Mesodermal cell (in vitro differentiated cells): ENCODE results near the gene DENND11. TPM values are rescaled to one million over a fixed set of nuclear protein-coding genes. Genes with fewer than 3 reads are reported as not detected.

Source experiments
- H3K27ac ChIP-seq: 2 replicates; pipeline ENCODE4 v1.7.0; 2013; ENCODE audit warnings: mild to moderate bottlenecking, low read depth, low read length, moderate library complexity; ENCODE audit not compliant: severe bottlenecking
- H3K36me3 ChIP-seq: 2 replicates; pipeline ENCODE4 v1.7.1; 2013; ENCODE audit warnings: mild to moderate bottlenecking, low read length, moderate library complexity; ENCODE audit not compliant: control insufficient read depth, insufficient read depth
- H3K4me1 ChIP-seq: one replicate; pipeline ENCODE4 v1.7.1; 2013; ENCODE audit warnings: mild to moderate bottlenecking, low read length; ENCODE audit not compliant: insufficient read depth, control insufficient read depth, poor library complexity, severe bottlenecking
- H3K4me3 ChIP-seq: 2 replicates; pipeline ENCODE4 v1.7.0; 2013; ENCODE audit warnings: low read length, control low read depth, mild to moderate bottlenecking; ENCODE audit not compliant: insufficient read depth, poor library complexity, severe bottlenecking; ENCODE audit errors: extremely low read depth
- H3K9me3 ChIP-seq: 2 replicates; pipeline ENCODE4 v1.7.1; 2013; ENCODE audit warnings: mild to moderate bottlenecking, low read length, moderate library complexity; ENCODE audit not compliant: control insufficient read depth
- WGBS, 2 experiments: methylation state at CpG; one replicate each; pipeline ENCODE4 v1.1.5; 2013; ENCODE audit warnings: missing lambda C conversion rate in 2 of 2; ENCODE audit not compliant: insufficient coverage in 2 of 2; 5-methylcytosine and 5-hydroxymethylcytosine counted together
- polyA plus RNA-seq, 2 experiments: library from polyadenylated mRNA; stranded (reverse); fragments of 50-300 nt; gene quantifications; one replicate each; pipeline ENCODE4 v1.2.3, GENCODE V29; 2013

DENND11 gene
- 16.8 TPM for polyA plus RNA-seq (2013, experiment 1 of 2)
- polyA plus RNA-seq (2013, experiment 2 of 2): 14.2 TPM

- Histone ChIP-seq H3K4me3 (peak within 1 kb of the TSS; percentile 63), H3K9me3 (no peaks in the 10 kb centered on the region), H3K4me1 (peaks cover 23% of the 10 kb centered on the region), H3K36me3 (no peaks in the 10 kb centered on the region), H3K27ac (no peak within 1 kb of the TSS)
- 0% methylated on average over 31 to 60 of the region's 62 CpGs for WGBS, 2 experiments
Measured at GRCh38 chr7:141702047-141702567, at the start of gene DENND11. TSS of gene DENND11 (minus strand) at chr7:141702166. CDS start at chr7:141702153, 13 bp downstream.

GRCh38 chr7:141748396-141748795 lies 46.4 kb upstream of the DENND11 start:
- H3K36me3 ChIP-seq: peaks cover 84% of the 10 kb centered on the region
- H3K27ac ChIP-seq: no peak overlapping the region

DNA sequence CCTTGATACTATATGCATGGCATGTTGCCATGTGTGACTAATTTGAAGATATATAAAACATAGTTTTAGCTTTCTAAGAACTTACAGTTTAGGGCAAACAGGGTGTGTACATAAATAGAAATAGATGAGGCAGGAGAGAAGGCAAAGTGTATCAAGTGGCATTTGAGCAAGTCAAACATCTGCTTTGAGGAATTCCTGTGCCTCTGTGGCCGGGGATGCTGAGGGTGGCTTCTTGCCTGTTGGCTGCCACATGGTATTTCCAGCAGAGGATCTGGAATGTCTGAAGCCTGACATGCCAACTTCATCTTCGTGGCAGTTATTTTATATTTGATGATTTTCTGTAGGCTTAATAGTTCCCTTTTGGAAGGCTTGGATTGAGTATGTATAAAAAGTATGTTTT lies 42.2 kb upstream of the DENND11 start:
- Histone ChIP-seq H3K4me3 (no peak overlapping the region), H3K4me1 (no peaks in the 10 kb centered on the region), H3K9me3 (no peaks in the 10 kb centered on the region), H3K36me3 (peaks cover 78% of the 10 kb centered on the region), H3K27ac (no peak overlapping the region)
- 88 to 97% methylated on average over 1 to 2 of the region's 2 CpGs for WGBS, 2 experiments

More at GRCh38 chr7:141748396-141748795, 46.4 kb upstream of the DENND11 start:
- Histone ChIP-seq H3K4me3 (no peak overlapping the region), H3K4me1 (no peaks in the 10 kb centered on the region), H3K9me3 (peaks cover 22% of the 10 kb centered on the region)
- 100% methylated on average over 2 of the region's 2 CpGs; no CpG with 5 or more reads in 1 of the 2 experiments for WGBS, 2 experiments

DNA sequence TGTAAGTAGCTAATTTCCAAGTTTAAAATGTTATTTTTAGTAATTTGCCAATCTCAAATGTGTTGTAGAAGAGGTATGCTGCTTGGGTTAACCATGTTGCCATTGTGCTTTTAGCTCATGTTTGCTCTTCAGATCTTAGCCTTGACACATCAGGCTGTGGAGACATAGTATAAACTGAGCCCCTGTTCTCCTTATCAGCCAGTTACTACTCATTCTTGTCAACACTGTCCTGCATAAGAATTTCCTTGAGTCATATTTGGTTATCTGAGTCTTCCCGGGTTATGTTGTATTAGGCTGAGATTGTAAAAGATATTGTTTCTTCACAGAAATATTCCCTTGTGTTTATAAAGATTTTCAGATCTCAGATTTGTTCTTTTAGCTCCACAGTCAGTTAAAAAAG lies 40.3 kb upstream of the DENND11 start:
- Histone ChIP-seq H3K36me3 (peaks cover 60% of the 10 kb centered on the region), H3K4me3 (no peak overlapping the region), H3K27ac (no peak overlapping the region), H3K9me3 (no peaks in the 10 kb centered on the region), H3K4me1 (no peaks in the 10 kb centered on the region)
- no CpG with 5 or more reads among the region's 1 CpG for WGBS, 2 experiments

- 100% methylated on average over 1 of the region's 3 CpGs for WGBS, 2 experiments
- H3K4me3 ChIP-seq: peak overlapping the region; percentile 78
- no peak overlapping the region for H3K27ac ChIP-seq
- H3K4me1 ChIP-seq: no peaks in the 10 kb centered on the region
- H3K9me3 ChIP-seq: no peaks in the 10 kb centered on the region
- H3K36me3 ChIP-seq: peaks cover 45% of the 10 kb centered on the region
Measured at GRCh38 chr7:141739250-141739649, 37.3 kb upstream of the DENND11 start.

GRCh38 chr7:141738592-141739013 lies 36.6 kb upstream of the DENND11 start:
- Histone ChIP-seq H3K4me1 (no peaks in the 10 kb centered on the region), H3K9me3 (no peaks in the 10 kb centered on the region), H3K4me3 (peak overlapping the region; percentile 78), H3K36me3 (peaks cover 39% of the 10 kb centered on the region), H3K27ac (peak overlapping the region; percentile 83)
- 3 to 8% methylated on average over 2 of the region's 6 CpGs for WGBS, 2 experiments

GRCh38 chr7:141737836-141738591 lies 36.0 kb upstream of the DENND11 start, which contains the start of gene SSBP1:
TSS of gene SSBP1 (plus strand) at chr7:141738358. CDS start at chr7:141739167, 809 bp downstream.
- no peaks in the 10 kb centered on the region for H3K4me1 ChIP-seq
- H3K36me3 ChIP-seq: peaks cover 33% of the 10 kb centered on the region
- peak within 1 kb of the TSS; percentile 83 for H3K27ac ChIP-seq
- H3K4me3 ChIP-seq: peak within 1 kb of the TSS; percentile 78
- no peaks in the 10 kb centered on the region for H3K9me3 ChIP-seq
- 5 to 21% methylated on average over 33 to 35 of the region's 46 CpGs for WGBS, 2 experiments

DNA sequence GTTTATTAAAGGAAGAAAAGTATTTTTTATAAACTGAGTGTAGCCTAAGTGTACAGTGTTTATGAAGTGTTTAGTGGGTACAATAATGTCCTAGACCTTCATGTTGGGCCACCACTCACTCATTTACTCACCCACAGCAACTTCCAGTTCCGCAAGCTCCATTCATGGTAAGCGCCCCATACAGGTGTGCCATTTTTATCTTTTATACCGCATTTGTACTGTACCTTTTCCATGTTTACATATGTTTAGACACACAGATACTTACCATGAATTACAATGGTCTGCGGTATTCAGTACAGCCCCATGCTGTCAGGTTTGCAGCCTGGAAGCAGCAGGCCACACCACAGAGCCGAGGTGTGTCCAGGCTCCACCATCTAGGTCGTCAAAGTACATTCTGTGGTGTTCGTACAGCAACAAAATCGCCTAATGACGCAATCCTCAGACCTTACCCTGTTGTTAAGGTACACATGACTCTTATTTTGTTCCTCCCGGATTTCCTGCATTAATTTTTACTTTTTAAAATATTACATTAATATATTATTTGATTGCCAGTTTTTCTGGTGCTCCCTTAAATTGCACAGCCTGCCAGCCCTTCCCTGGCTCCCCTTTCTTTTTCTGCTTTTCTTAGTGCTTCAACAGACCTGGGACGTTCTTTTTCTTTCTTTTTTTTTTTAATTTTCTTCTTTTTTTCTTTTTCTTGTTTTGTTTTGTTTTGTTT lies 35.3 kb upstream of the DENND11 start:
- Histone ChIP-seq H3K4me3 (peak overlapping the region; percentile 78), H3K4me1 (no peaks in the 10 kb centered on the region), H3K9me3 (no peaks in the 10 kb centered on the region), H3K27ac (peak overlapping the region; percentile 83), H3K36me3 (peaks cover 25% of the 10 kb centered on the region)
- 93 to 96% methylated on average over 9 of the region's 11 CpGs for WGBS, 2 experiments

GRCh38 chr7:141731476-141732149 lies 29.6 kb upstream of the DENND11 start:
- Histone ChIP-seq H3K4me1 (no peaks in the 10 kb centered on the region), H3K9me3 (no peaks in the 10 kb centered on the region), H3K36me3 (no peaks in the 10 kb centered on the region), H3K27ac (no peak overlapping the region), H3K4me3 (no peak overlapping the region)
- 89 to 92% methylated on average over 8 to 9 of the region's 24 CpGs for WGBS, 2 experiments

GRCh38 chr7:141729020-141729419 lies 27.1 kb upstream of the DENND11 start:
- H3K36me3 ChIP-seq: no peaks in the 10 kb centered on the region
- no peaks in the 10 kb centered on the region for H3K4me1 ChIP-seq
- no peaks in the 10 kb centered on the region for H3K9me3 ChIP-seq
- no peak overlapping the region for H3K4me3 ChIP-seq
- no peak overlapping the region for H3K27ac ChIP-seq
- WGBS, 2 experiments: 60% methylated on average over 1 of the region's 1 CpG; no CpG with 5 or more reads in 1 of the 2 experiments
